ENCODE data around the gene PPTC7.

GRCh38 chr12:110546339-110546738 lies 36.8 kb downstream of the PPTC7 start:
- TF ChIP-seq CTCF (IDR thresholded peaks at IDR 0.05) = no peak
- TF ChIP-seq POLR2A (IDR thresholded peaks at IDR 0.05) = no peak
